ENCODE data around the gene FBXO2. TPM values are rescaled to one million over a fixed set of nuclear protein-coding genes. Genes with fewer than 3 reads are reported as not detected.

FBXO2 gene
- total RNA-seq, 1 donor: 2.0 TPM

GRCh38 chr1:11674488-11674887 lies 20.3 kb upstream of the FBXO2 start:
- no peak for DNase-seq (ENCODE audit: low read depth)
- TF ChIP-seq CTCF (IDR thresholded peaks at IDR 0.05; ENCODE audit: insufficient read depth, low read length): no peak

DNA sequence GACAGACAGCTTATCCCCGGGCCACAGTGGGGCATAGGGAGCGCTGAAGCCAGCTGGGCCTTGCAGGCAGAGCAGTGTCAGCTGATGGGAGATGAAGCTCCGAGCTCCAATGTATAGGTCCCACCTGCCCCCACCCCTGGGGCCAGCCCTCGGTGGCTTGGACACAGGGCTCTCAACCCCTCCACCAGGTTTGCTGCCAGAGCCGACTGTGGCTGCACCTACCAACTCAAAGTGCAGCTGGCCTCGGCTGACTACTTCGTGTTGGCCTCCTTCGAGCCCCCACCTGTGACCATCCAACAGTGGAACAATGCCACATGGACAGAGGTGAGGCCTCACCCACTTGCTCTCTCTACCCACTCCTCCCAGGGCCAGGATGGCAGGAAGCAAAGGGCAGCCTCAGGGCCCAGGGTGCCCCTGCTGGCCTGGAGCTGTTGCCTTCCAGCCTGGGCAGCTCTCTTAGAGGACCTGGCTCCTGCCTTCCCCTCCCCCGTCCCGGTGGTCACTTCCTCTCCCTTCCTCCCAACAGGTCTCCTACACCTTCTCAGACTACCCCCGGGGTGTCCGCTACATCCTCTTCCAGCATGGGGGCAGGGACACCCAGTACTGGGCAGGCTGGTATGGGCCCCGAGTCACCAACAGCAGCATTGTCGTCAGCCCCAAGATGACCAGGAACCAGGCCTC lies 19.0 kb upstream of the FBXO2 start:
- DNase-seq (ENCODE audit: low read depth): no peak
- no peak for TF ChIP-seq CTCF (IDR thresholded peaks at IDR 0.05; ENCODE audit: insufficient read depth, low read length)
- no peak overlapping the region for H3K4me3 ChIP-seq (ENCODE audit: low read depth, low read length)

More at GRCh38 chr1:11674488-11674887, 20.3 kb upstream of the FBXO2 start:
- no peak overlapping the region for H3K4me3 ChIP-seq (ENCODE audit: low read depth, low read length)

DNA sequence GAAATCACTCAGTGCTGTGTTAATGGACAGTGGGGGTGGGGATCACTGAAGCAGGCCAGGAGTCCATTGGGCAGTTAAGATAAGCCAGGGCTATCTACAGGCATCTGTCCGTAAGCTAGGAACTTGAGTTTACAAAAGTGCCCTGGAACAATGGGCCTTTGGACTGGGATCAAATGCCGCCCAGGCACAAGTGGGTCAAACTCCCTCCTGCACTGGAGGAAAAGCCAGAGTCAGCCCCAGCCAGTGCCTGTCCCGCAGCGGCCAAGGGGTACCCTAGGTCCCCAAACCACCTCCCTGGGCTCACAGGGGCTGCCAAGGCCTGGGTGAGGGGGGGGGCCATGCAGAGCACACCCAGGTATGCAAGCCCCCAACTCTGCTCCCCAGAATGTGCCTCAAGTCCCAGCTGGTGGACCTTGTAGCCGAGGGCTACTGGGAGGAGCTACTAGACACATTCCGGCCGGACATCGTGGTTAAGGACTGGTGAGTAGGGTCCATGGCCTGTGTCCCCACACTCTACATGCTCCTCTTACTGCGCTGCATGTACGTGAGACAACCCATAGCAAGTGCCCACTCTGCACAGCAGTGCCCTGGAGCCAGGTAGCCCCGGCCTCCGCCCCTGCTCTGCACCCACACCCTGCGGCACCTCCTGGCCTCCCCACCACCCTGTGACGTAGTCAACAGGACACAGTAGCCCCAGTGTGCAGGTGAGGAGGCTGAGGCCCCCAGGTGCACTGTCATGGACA lies 17.5 kb upstream of the FBXO2 start:
- DNase-seq (ENCODE audit: low read depth): no peak
- TF ChIP-seq CTCF (IDR thresholded peaks at IDR 0.05; ENCODE audit: insufficient read depth, low read length): no peak

GRCh38 chr1:11671205-11671543 lies 16.9 kb upstream of the FBXO2 start:
- H3K4me3 ChIP-seq (ENCODE audit: low read depth, low read length): no peak overlapping the region
- no peak for DNase-seq (ENCODE audit: low read depth)
- TF ChIP-seq CTCF (IDR thresholded peaks at IDR 0.05; ENCODE audit: insufficient read depth, low read length): no peak

More for the DNA sequence above, 17.5 kb upstream of the FBXO2 start:
- no peak overlapping the region for H3K4me3 ChIP-seq (ENCODE audit: low read depth, low read length)

- TF ChIP-seq CTCF (IDR thresholded peaks at IDR 0.05; ENCODE audit: insufficient read depth, low read length): no peak
- DNase-seq (ENCODE audit: low read depth): no peak
- H3K4me3 ChIP-seq (ENCODE audit: low read depth, low read length): no peak overlapping the region
Measured at GRCh38 chr1:11670747-11671146, 16.5 kb upstream of the FBXO2 start.

- TF ChIP-seq CTCF (IDR thresholded peaks at IDR 0.05; ENCODE audit: insufficient read depth, low read length): no peak
- DNase-seq (ENCODE audit: low read depth): no peak
- H3K4me3 ChIP-seq (ENCODE audit: low read depth, low read length): no peak overlapping the region
Measured at GRCh38 chr1:11668516-11668915, 14.3 kb upstream of the FBXO2 start.
